H1 (cell line): ENCODE results near the gene CCS. TPM values are rescaled to one million over a fixed set of nuclear protein-coding genes. Genes with fewer than 3 reads are reported as not detected.

Experiments
- CTCF ChIA-PET: fragments of 300-600 bp; sonication (Branson Sonifier 250); formaldehyde crosslinking; loops from one replicate; lab custom pipeline; 2021; ENCODE audit not compliant: partially characterized antibody; lab: Charles Lee
- POLR2A ChIA-PET: fragments of 300-600 bp; sonication (Branson Sonifier 250); formaldehyde crosslinking; loops from one replicate; lab custom pipeline; 2021; ENCODE audit warnings: inconsistent platforms; ENCODE audit not compliant: partially characterized antibody; lab: Charles Lee
- DNase-seq, 2 experiments: peaks; one replicate each; pipeline versions ENCODE4 v3.0.0 to v3.0.0-alpha.2; 2010 to 2022; ENCODE audit warnings: low spot score in 2 of 2, low read depth in 1 of 2, mixed read lengths in 1 of 2
- FAIRE-seq: peaks from 2 replicates; lab custom pipeline; 2011; peaks lifted over from hg19 to GRCh38; lab: Jason Lieb, UNC
- H2AFZ ChIP-seq: 2 replicates; pipeline ENCODE4 v1.8.1; 2012; ENCODE audit warnings: low read length, inconsistent platforms
- H2AK5ac ChIP-seq: 2 replicates; pipeline ENCODE4 v1.6.1; 2013; ENCODE audit warnings: low read depth, low read length
- H2BK120ac ChIP-seq: replicated peaks from 2 replicates; pipeline ENCODE3; 2013; ENCODE audit warnings: low read depth, low read length, inconsistent platforms
- H2BK12ac ChIP-seq: 2 replicates; pipeline ENCODE4 v1.6.1; 2013; ENCODE audit warnings: low read depth, low read length
- H2BK15ac ChIP-seq: 2 replicates; pipeline ENCODE4 v1.6.1; 2013; ENCODE audit warnings: low read length
- H2BK20ac ChIP-seq: 2 replicates; pipeline ENCODE4 v1.6.1; 2013; ENCODE audit warnings: low read length
- H2BK5ac ChIP-seq: 2 replicates; pipeline ENCODE4 v1.6.1; 2013; ENCODE audit warnings: low read depth, low read length
- H3K14ac ChIP-seq: 2 replicates; pipeline ENCODE4 v1.6.1; 2013; ENCODE audit warnings: inconsistent platforms; ENCODE audit not compliant: insufficient read length
- H3K18ac ChIP-seq: 2 replicates; pipeline ENCODE4 v1.6.1; 2013; ENCODE audit warnings: low read length; ENCODE audit errors: extremely low read depth
- H3K23ac ChIP-seq: 2 replicates; pipeline ENCODE4 v1.6.1; 2013; ENCODE audit warnings: inconsistent platforms; ENCODE audit not compliant: insufficient read length
- H3K23me2 ChIP-seq: 2 replicates; pipeline ENCODE4 v1.6.1; 2013; ENCODE audit warnings: low read depth, low read length
- H3K27ac ChIP-seq: 2 replicates; pipeline ENCODE4 v1.6.1; 2011; ENCODE audit warnings: low read depth, low read length, inconsistent platforms
- H3K27me3 ChIP-seq, 4 experiments: replicated peaks in 1 of 4; 1 replicate in 1 of 4; 2 replicates in 3 of 4; pipeline versions ENCODE4 v1.6.1 to v1.8.1; 2011 to 2013; ENCODE audit warnings: low read length in 3 of 4, mild to moderate bottlenecking in 3 of 4, inconsistent platforms in 2 of 4, mixed read lengths in 2 of 4, moderate library complexity in 1 of 4; ENCODE audit not compliant: control insufficient read depth in 3 of 4, insufficient read depth in 3 of 4; ENCODE audit errors: extremely low read depth in 1 of 4
- H3K36me3 ChIP-seq, 4 experiments: 2 replicates each; pipeline versions ENCODE4 v1.6.1 to v1.8.1; 2011 to 2013; ENCODE audit warnings: mild to moderate bottlenecking in 4 of 4, low read length in 3 of 4, moderate library complexity in 2 of 4, control low read depth in 1 of 4, inconsistent platforms in 1 of 4; ENCODE audit not compliant: insufficient read depth in 4 of 4, control insufficient read depth in 2 of 4
- H3K4ac ChIP-seq: replicated peaks from 2 replicates; pipeline ENCODE3; 2013; ENCODE audit warnings: low read length, low read depth, mixed read lengths, inconsistent platforms; ENCODE audit not compliant: insufficient read length
- H3K4me1 ChIP-seq, 4 experiments: replicated peaks in 1 of 4; 1 replicate in 1 of 4; 2 replicates in 3 of 4; pipeline versions ENCODE4 v1.6.1 to v1.8.1; 2011 to 2013; ENCODE audit warnings: low read length in 3 of 4, inconsistent platforms in 2 of 4, mixed read lengths in 1 of 4; ENCODE audit not compliant: insufficient read depth in 4 of 4, control insufficient read depth in 3 of 4
- H3K4me2 ChIP-seq, 2 experiments: 2 replicates each; pipeline versions ENCODE4 v1.6.1 to v1.8.1; 2011 to 2013; ENCODE audit warnings: low read depth in 2 of 2, low read length in 2 of 2, control low read depth in 1 of 2, inconsistent platforms in 1 of 2, mild to moderate bottlenecking in 1 of 2; ENCODE audit not compliant: insufficient read depth in 1 of 2
- H3K4me3 ChIP-seq, 4 experiments: fragments of 200-600, 300-600 bp in 1 of 4; sonication (generic), shearing (Covaris generic), sonication (Bioruptor Twin) in 1 of 4; 2 replicates each; pipeline versions ENCODE4 v1.5.1 to v1.8.1; 2011 to 2016; ENCODE audit warnings: low read length in 4 of 4, low read depth in 3 of 4, control low read depth in 2 of 4, inconsistent platforms in 2 of 4, mild to moderate bottlenecking in 2 of 4, mixed read lengths in 1 of 4, moderate library complexity in 1 of 4; ENCODE audit not compliant: insufficient read depth in 2 of 4; ENCODE audit errors: extremely low read depth in 1 of 4
- H3K56ac ChIP-seq: replicated peaks from 2 replicates; pipeline ENCODE3; 2013; ENCODE audit warnings: low read depth, mild to moderate bottlenecking, mixed read lengths, low read length, inconsistent platforms; ENCODE audit not compliant: insufficient read length
- H3K79me1 ChIP-seq: 2 replicates; pipeline ENCODE4 v1.6.1; 2013; ENCODE audit warnings: low read depth, low read length, control low read depth
- H3K79me2 ChIP-seq, 2 experiments: 2 replicates each; pipeline versions ENCODE4 v1.6.1 to v1.8.1; 2012 to 2013; ENCODE audit warnings: low read length in 2 of 2, mild to moderate bottlenecking in 2 of 2, inconsistent platforms in 1 of 2; ENCODE audit not compliant: insufficient read depth in 2 of 2, control insufficient read depth in 1 of 2
- H3K9ac ChIP-seq, 4 experiments: replicated peaks in 1 of 4; 1 replicate in 1 of 4; 2 replicates in 3 of 4; pipeline versions ENCODE4 v1.6.1 to v1.8.1; 2011 to 2013; ENCODE audit warnings: low read depth in 3 of 4, low read length in 3 of 4, control low read depth in 2 of 4, mild to moderate bottlenecking in 2 of 4, moderate library complexity in 2 of 4, inconsistent platforms in 1 of 4; ENCODE audit errors: extremely low read depth in 1 of 4
- H3K9me3 ChIP-seq, 2 experiments: 2 replicates each; pipeline versions ENCODE4 v1.6.1 to v1.8.1; 2012 to 2013; ENCODE audit warnings: mild to moderate bottlenecking in 2 of 2, moderate library complexity in 2 of 2, control low read depth in 1 of 2, inconsistent platforms in 1 of 2, low read depth in 1 of 2, low read length in 1 of 2, mixed read lengths in 1 of 2; ENCODE audit not compliant: insufficient read depth in 2 of 2
- H4K20me1 ChIP-seq, 2 experiments: replicated peaks in 1 of 2; 2 replicates each; pipeline versions ENCODE3 to v1.8.1; 2011 to 2013; ENCODE audit warnings: inconsistent platforms in 2 of 2, low read length in 2 of 2, mild to moderate bottlenecking in 1 of 2; ENCODE audit not compliant: insufficient read depth in 2 of 2, control insufficient read depth in 1 of 2
- H4K5ac ChIP-seq: 2 replicates; pipeline ENCODE4 v1.6.1; 2013; ENCODE audit warnings: low read length, low read depth, mixed read lengths, inconsistent platforms; ENCODE audit not compliant: insufficient read length
- H4K8ac ChIP-seq: 2 replicates; pipeline ENCODE4 v1.8.0; 2013; ENCODE audit warnings: mild to moderate bottlenecking, moderate library complexity, low read length, inconsistent platforms; ENCODE audit not compliant: insufficient read depth; ENCODE audit errors: extremely low read depth
- H4K91ac ChIP-seq: replicated peaks from 2 replicates; pipeline ENCODE3; 2013; ENCODE audit warnings: low read length, mixed read lengths, inconsistent platforms; ENCODE audit not compliant: insufficient read length
- ASH2L ChIP-seq: fragments of 200-600, 300-600 bp; sonication (generic); IDR thresholded peaks from one replicate; pipeline ENCODE4 v1.7.1; 2017; ENCODE audit warnings: low read length
- CHD2 ChIP-seq: IDR thresholded peaks from 2 replicates; pipeline ENCODE4 v1.6.1; 2012; ENCODE audit warnings: low read length, improper control_type of control experiment
- EGR1 ChIP-seq: IDR thresholded peaks from 2 replicates; pipeline ENCODE4 v1.6.1; 2011; ENCODE audit warnings: low read depth, low read length, borderline replicate concordance
- EZH2 ChIP-seq: fragments of 200-600 bp; sonication (generic); IDR thresholded peaks from 2 replicates; pipeline ENCODE4 v1.7.1; 2012; ENCODE audit warnings: low read depth, mild to moderate bottlenecking, moderate library complexity, low read length, inconsistent platforms; ENCODE audit not compliant: severe bottlenecking
- JUN ChIP-seq: IDR thresholded peaks from 2 replicates; pipeline ENCODE4 v1.6.1; 2011; ENCODE audit warnings: low read depth, mild to moderate bottlenecking, improper control_type of control experiment, low read length
- MAFK ChIP-seq: IDR thresholded peaks from 2 replicates; pipeline ENCODE4 v1.6.1; 2012; ENCODE audit warnings: low read depth, mild to moderate bottlenecking, improper control_type of control experiment, low read length
- NANOG ChIP-seq: IDR thresholded peaks from 2 replicates; pipeline ENCODE4 v1.6.1; 2011; ENCODE audit warnings: low read length, low read depth, mild to moderate bottlenecking, inconsistent platforms; ENCODE audit not compliant: insufficient read depth, poor library complexity, severe bottlenecking
- SAP30 ChIP-seq: fragments of 300-600 bp; sonication (generic); IDR thresholded peaks from 2 replicates; pipeline ENCODE4 v1.7.1; 2012; ENCODE audit warnings: low read length, moderate library complexity, mild to moderate bottlenecking, inconsistent platforms; ENCODE audit not compliant: insufficient read depth, insufficient replicate concordance
- SP1 ChIP-seq: IDR thresholded peaks from 2 replicates; pipeline ENCODE4 v1.6.1; 2011; ENCODE audit warnings: low read depth, low read length
- SUZ12 ChIP-seq: fragments of 200-600 bp; sonication (generic); IDR thresholded peaks from 2 replicates; pipeline ENCODE4 v1.6.1; 2012; ENCODE audit warnings: mild to moderate bottlenecking, inconsistent platforms, low read length, moderate library complexity, mixed read lengths
- YY1 ChIP-seq: IDR thresholded peaks from 2 replicates; pipeline ENCODE4 v1.6.1; 2011; ENCODE audit warnings: low read depth, mild to moderate bottlenecking, low read length
- WGBS, 2 experiments: shearing (Covaris generic) in 1 of 2; methylation state at CpG; one replicate each; pipeline versions ENCODE4 v1.1.6 to v1.1.7; 2013 to 2015; ENCODE audit warnings: low lambda C conversion rate in 2 of 2, mixed read lengths in 2 of 2, inconsistent platforms in 1 of 2, low coverage in 1 of 2, missing lambda C conversion rate in 1 of 2; ENCODE audit not compliant: insufficient replicate concordance in 2 of 2, insufficient coverage in 1 of 2, insufficient read length in 1 of 2; ENCODE audit errors: extremely low coverage in 1 of 2, missing lambda C conversion rate in 1 of 2; 5-methylcytosine and 5-hydroxymethylcytosine counted together
- polyA plus RNA-seq, 7 experiments: library from polyadenylated mRNA; depleted of rRNA in 3 of 7; stranded (reverse) in 5 of 7; unstranded in 2 of 7; fragments of >200 nt in 5 of 7; fragments of 200-250 nt in 2 of 7; gene quantifications; 1 replicate in 5 of 7; 2 replicates in 1 of 7; 4 replicates in 1 of 7; pipeline versions ENCODE4 v1.2.1 to v1.2.3, GENCODE V29; 2011 to 2013; ENCODE audit warnings: missing spikeins in 2 of 7, mixed read lengths in 2 of 7
- total RNA-seq: library from RNA; stranded (reverse); fragmentation: NEBNext Ultra II Directional; extraction: Animal tissue kit (Norgen Biotek cat#: 25700); gene quantifications from 2 replicates; pipeline ENCODE4 v1.2.1, GENCODE V29; 2021

Gene CCS
- total and polyA plus RNA-seq, 2 of the 8 experiments (the other 6 are each of a cell fraction or from before 2014, with no cell fraction given), result 37.1 to 37.7 TPM

DNA sequence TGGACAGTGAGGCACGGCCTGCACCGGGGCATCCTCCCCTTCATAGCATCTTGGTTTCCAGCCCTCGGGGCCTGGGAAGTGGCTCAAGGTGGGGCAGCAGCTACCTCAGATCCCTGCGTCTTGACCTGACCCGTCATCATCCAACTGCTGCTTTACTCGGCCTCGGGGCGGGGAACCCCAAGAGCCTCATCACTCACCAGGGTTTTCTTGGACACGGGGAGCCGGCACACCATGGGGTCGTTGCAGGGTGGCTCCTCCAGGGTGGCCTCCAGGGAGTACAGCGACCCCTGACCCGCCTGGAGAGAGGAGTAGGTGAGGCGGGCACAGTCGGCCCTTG, 25.2 kb upstream of the CCS start:
- Histone ChIP-seq H2BK20ac (0 out of 2 replicates have a peak overlapping the region, but pooled peaks have one; percentile 32), H2BK5ac (no peak overlapping the region)
- no peak for TF ChIP-seq YY1
- no peak for TF ChIP-seq SUZ12
- TF ChIP-seq EZH2, result no peak
- no peak for TF ChIP-seq MAFK
- TF ChIP-seq SAP30, result no peak
- TF ChIP-seq SP1, result no peak
- TF ChIP-seq ASH2L, result no peak
- no peak for TF ChIP-seq CHD2
- no peak for TF ChIP-seq EGR1
- TF ChIP-seq JUN, result no peak
- no peak for TF ChIP-seq NANOG
- TF ChIP-seq, all 59 proteins: peak for 0
- Histone ChIP-seq H3K4me3 (no peak overlapping the region), H4K5ac (no peak overlapping the region), H3K27ac (no peak overlapping the region), H3K79me2 (no peaks in the 10 kb centered on the region), H2BK120ac (no peak overlapping the region), H3K4me2 (peak overlapping the region in 1 of 2 experiments; percentile 11; a peak in 1 of 4 replicates), H3K14ac (no peak overlapping the region), H3K27me3 (no peaks in the 10 kb centered on the region), H3K4ac (no peak overlapping the region), H3K23ac (no peak overlapping the region), H3K9ac (no peak overlapping the region), H3K56ac (no peak overlapping the region), H2BK15ac (no peak overlapping the region), H3K79me1 (no peaks in the 10 kb centered on the region), H3K23me2 (no peaks in the 10 kb centered on the region), H4K20me1 (no peaks in the 10 kb centered on the region), H2AK5ac (no peak overlapping the region), H3K9me3 (0 out of 4 replicates have a peak, but pooled peaks cover 0 to 2% of the 10 kb centered on the region in 2 experiments), H3K18ac (no peak overlapping the region), H2AFZ (no peak overlapping the region), H2BK12ac (no peak overlapping the region), H3K4me1 (peaks cover 11 to 20% (median 14%) of the 10 kb centered on the region in 4 experiments; a peak in 6 of 7 replicates), H4K91ac (peak overlapping the region; percentile 67), H4K8ac (peak overlapping the region; percentile 91), H3K36me3 (peaks cover 0 to 8% (median 5%) of the 10 kb centered on the region in 4 experiments; a peak in 5 of 8 replicates)
- DNase-seq (no peak), FAIRE-seq (no peak)
- WGBS, 2 experiments, result 89% methylated on average over 15 of the region's 15 CpGs; no CpG with 5 or more reads in 1 of the 2 experiments
- ChIA-PET CTCF (interaction anchor here (0.7 to 4.6 kb wide), 6 partner anchors 10 to 1080 kb away, joined by 3 to 46 read pairs (median 4); partner anchors contain the start of genes CCDC87 and CCS), POLR2A (interaction anchor here (0.7 to 4.8 kb wide), 16 partner anchors 9 to 111 kb away, joined by 3 to 51 read pairs (median 5); partner anchors contain the start of genes ACTN3, RBM14, RBM4 and RBM4B)
